DOHH2 (cell line): Measurements from ENCODE around the gene HTD2.

ENCODE experiments used
- H3F3A ChIP-seq: fragments of 200-600 bp; sonication (generic), shearing (Covaris generic); 2 replicates; pipeline ENCODE4 v1.6.0; 2016; ENCODE audit warnings: antibody characterized with exemption, mild to moderate bottlenecking; ENCODE audit not compliant: control insufficient read depth, insufficient read depth
- H3K27ac ChIP-seq: fragments of 200-600 bp; sonication (generic); 2 replicates; pipeline ENCODE4 v1.5.1; 2014; ENCODE audit warnings: low read depth, mild to moderate bottlenecking, low read length, moderate library complexity
- H3K27me3 ChIP-seq: fragments of 200-600 bp; sonication (generic); 2 replicates; pipeline ENCODE4 v1.6.1; 2014; ENCODE audit warnings: mild to moderate bottlenecking, low read length, mixed read lengths; ENCODE audit not compliant: control insufficient read depth
- H3K36me3 ChIP-seq: fragments of 200-600 bp; sonication (generic); 2 replicates; pipeline ENCODE4 v1.6.1; 2014; ENCODE audit warnings: mild to moderate bottlenecking, low read length, moderate library complexity, mixed read lengths; ENCODE audit not compliant: control insufficient read depth
- H3K4me1 ChIP-seq: fragments of 200-600 bp; sonication (generic); 2 replicates; pipeline ENCODE4 v1.6.1; 2014; ENCODE audit warnings: mild to moderate bottlenecking, low read length, mixed read lengths; ENCODE audit not compliant: control insufficient read depth
- H3K4me2 ChIP-seq: fragments of 200-600 bp; sonication (generic); 2 replicates; pipeline ENCODE4 v1.6.0; 2014; ENCODE audit warnings: mild to moderate bottlenecking, low read length, moderate library complexity
- H3K4me3 ChIP-seq: fragments of 200-600 bp; sonication (generic); 2 replicates; pipeline ENCODE4 v1.5.1; 2014; ENCODE audit warnings: mild to moderate bottlenecking, low read length, mixed read lengths
- H3K79me2 ChIP-seq: fragments of 200-600 bp; sonication (generic); 2 replicates; pipeline ENCODE4 v1.6.1; 2014; ENCODE audit warnings: mild to moderate bottlenecking, low read length, mixed read lengths; ENCODE audit not compliant: control insufficient read depth
- H3K9me2 ChIP-seq: fragments of 200-600 bp; sonication (generic); replicated peaks from 2 replicates; pipeline ENCODE4 v1.6.1; 2014; ENCODE audit warnings: mild to moderate bottlenecking, low read length, mixed read lengths; ENCODE audit not compliant: control insufficient read depth
- H3K9me3 ChIP-seq: fragments of 200-600 bp; sonication (generic); 2 replicates; pipeline ENCODE4 v1.6.1; 2014; ENCODE audit warnings: antibody characterized with exemption, low read length, mixed read lengths; ENCODE audit not compliant: control insufficient read depth, insufficient read depth
- H4K20me1 ChIP-seq: fragments of 200-600 bp; sonication (generic); 2 replicates; pipeline ENCODE4 v1.6.0; 2014; ENCODE audit warnings: low read depth, mild to moderate bottlenecking, antibody characterized with exemption, low read length, moderate library complexity; ENCODE audit not compliant: control insufficient read depth, insufficient read depth
- CTCF ChIP-seq: fragments of 200-600 bp; sonication (generic); IDR thresholded peaks from one replicate; pipeline ENCODE4 v1.5.1; 2014; ENCODE audit warnings: antibody characterized with exemption, mild to moderate bottlenecking, low read depth, low read length; ENCODE audit not compliant: poor library complexity, severe bottlenecking
- EZH2phosphoT487 ChIP-seq: fragments of 200-600 bp; sonication (generic); IDR thresholded peaks from 2 replicates; pipeline ENCODE4 v1.6.1; 2017; ENCODE audit warnings: borderline replicate concordance, mild to moderate bottlenecking, antibody characterized with exemption, low read length, moderate library complexity, mixed read lengths

Gene HTD2

GRCh38 chr3:58358808-58359207, 52.5 kb downstream of the HTD2 start:
- H3K4me3 ChIP-seq: no peak overlapping the region
- no peaks in the 10 kb centered on the region for H3K9me3 ChIP-seq
- peaks cover 7% of the 10 kb centered on the region; the same call in 1 of the 2 replicates for H3F3A ChIP-seq
- H3K9me2 ChIP-seq: no peaks in the 10 kb centered on the region
- H3K4me1 ChIP-seq: peaks cover 95% of the 10 kb centered on the region
- no peak overlapping the region for H3K27ac ChIP-seq
- peaks cover 85% of the 10 kb centered on the region for H3K36me3 ChIP-seq
- peak overlapping the region; percentile 3; the same call in 1 of the 2 replicates for H3K4me2 ChIP-seq
- peaks cover 100% of the 10 kb centered on the region for H3K79me2 ChIP-seq
- no peaks in the 10 kb centered on the region for H3K27me3 ChIP-seq
- H4K20me1 ChIP-seq: peaks cover 10% of the 10 kb centered on the region; the same call in 1 of the 2 replicates
- no peak for TF ChIP-seq CTCF
- no peak for TF ChIP-seq EZH2phosphoT487

GRCh38 chr3:58359621-58360020, 53.3 kb downstream of the HTD2 start:
- TF ChIP-seq CTCF (no peak), EZH2phosphoT487 (no peak)
- H3K4me3 ChIP-seq: no peak overlapping the region
- peaks cover 81% of the 10 kb centered on the region for H3K36me3 ChIP-seq
- no peaks in the 10 kb centered on the region for H3K9me2 ChIP-seq
- H3K9me3 ChIP-seq: no peaks in the 10 kb centered on the region
- peaks cover 93% of the 10 kb centered on the region for H3K4me1 ChIP-seq
- peaks cover 7% of the 10 kb centered on the region; the same call in 1 of the 2 replicates for H3F3A ChIP-seq
- no peak overlapping the region for H3K27ac ChIP-seq
- peaks cover 100% of the 10 kb centered on the region for H3K79me2 ChIP-seq
- H4K20me1 ChIP-seq: peaks cover 13% of the 10 kb centered on the region; the same call in 1 of the 2 replicates
- no peaks in the 10 kb centered on the region for H3K27me3 ChIP-seq
- H3K4me2 ChIP-seq: peak overlapping the region; percentile 6; the same call in 1 of the 2 replicates

- Histone ChIP-seq H3K36me3 (peaks cover 82% of the 10 kb centered on the region), H3K4me1 (peaks cover 87% of the 10 kb centered on the region), H3F3A (peaks cover 12% of the 10 kb centered on the region), H3K4me2 (peak overlapping the region; percentile 23; the same call in 1 of the 2 replicates), H3K9me2 (no peaks in the 10 kb centered on the region), H4K20me1 (peaks cover 28% of the 10 kb centered on the region), H3K27me3 (no peaks in the 10 kb centered on the region), H3K4me3 (no peak overlapping the region), H3K9me3 (no peaks in the 10 kb centered on the region), H3K79me2 (peaks cover 100% of the 10 kb centered on the region), H3K27ac (no peak overlapping the region)
- TF ChIP-seq CTCF (no peak), EZH2phosphoT487 (no peak)
Measured at GRCh38 chr3:58361866-58362265, 55.5 kb downstream of the HTD2 start.
